HL-60 (cell line): ENCODE results near the gene CACNA2D3.

Experiments
- DNase-seq, 2 experiments: peaks; one replicate each; pipeline ENCODE4 v3.0.0-alpha.2; 2010 to 2020; ENCODE audit warnings: low read depth in 1 of 2, low spot score in 1 of 2
- H3K27ac ChIP-seq: fragments of 250-450 bp; sonication (Bioruptor Pico); replicated peaks from 2 replicates; pipeline ENCODE4 v1.5.1; 2020; ENCODE audit warnings: mild to moderate bottlenecking, moderate library complexity
- H3K27me3 ChIP-seq: fragments of 250-450 bp; sonication (Bioruptor Pico); 2 replicates; pipeline ENCODE4 v1.5.1; 2021; ENCODE audit warnings: mild to moderate bottlenecking, moderate library complexity; ENCODE audit not compliant: insufficient read depth, poor library complexity, severe bottlenecking
- H3K4me3 ChIP-seq: replicated peaks from 2 replicates; pipeline ENCODE4 v1.5.1; 2011; ENCODE audit warnings: mild to moderate bottlenecking, control low read depth, low read length; ENCODE audit not compliant: insufficient read depth
- CTCF ChIP-seq: IDR thresholded peaks from one replicate; pipeline ENCODE4 v1.5.1; 2011; ENCODE audit warnings: low read length, control low read depth, inconsistent platforms; ENCODE audit not compliant: insufficient read depth
- GABPA ChIP-seq: IDR thresholded peaks from 2 replicates; pipeline ENCODE4 v1.6.1; 2012; ENCODE audit warnings: low read depth
- POLR2AphosphoS5 ChIP-seq: IDR thresholded peaks from 2 replicates; pipeline ENCODE4 v1.6.1; 2012; ENCODE audit warnings: low read depth
- REST ChIP-seq: IDR thresholded peaks from 2 replicates; pipeline ENCODE4 v1.6.1; 2012; ENCODE audit warnings: low read depth; ENCODE audit not compliant: insufficient replicate concordance
- SPI1 ChIP-seq: IDR thresholded peaks from 2 replicates; pipeline ENCODE4 v1.6.1; 2012; ENCODE audit warnings: low read depth, mild to moderate bottlenecking, borderline replicate concordance

The CACNA2D3 gene

GRCh38 chr3:54841471-54841870 is 719.1 kb downstream of the CACNA2D3 start:
- no peak for TF ChIP-seq GABPA
- no peak for TF ChIP-seq CTCF
- TF ChIP-seq REST = no peak
- no peak for TF ChIP-seq SPI1
- DNase-seq = no peak
- Histone ChIP-seq H3K27ac (no peak overlapping the region), H3K27me3 (no peaks in the 10 kb centered on the region), H3K4me3 (no peak overlapping the region)

GRCh38 chr3:54843352-54843751 is 721.0 kb downstream of the CACNA2D3 start:
- no peak for DNase-seq
- TF ChIP-seq GABPA (no peak), POLR2AphosphoS5 (no peak), SPI1 (no peak), CTCF (no peak), REST (no peak)
- H3K27me3 ChIP-seq = no peaks in the 10 kb centered on the region
- H3K27ac ChIP-seq = no peak overlapping the region
- H3K4me3 ChIP-seq = no peak overlapping the region

GRCh38 chr3:54844211-54844610 is 721.9 kb downstream of the CACNA2D3 start:
- H3K27ac ChIP-seq = no peak overlapping the region
- DNase-seq = no peak
- H3K27me3 ChIP-seq = no peaks in the 10 kb centered on the region
- TF ChIP-seq SPI1 (no peak), CTCF (no peak), GABPA (no peak), POLR2AphosphoS5 (no peak), REST (no peak)
- no peak overlapping the region for H3K4me3 ChIP-seq
